ENCODE measurements around the gene TRIM45.

TRIM45 gene

DNA sequence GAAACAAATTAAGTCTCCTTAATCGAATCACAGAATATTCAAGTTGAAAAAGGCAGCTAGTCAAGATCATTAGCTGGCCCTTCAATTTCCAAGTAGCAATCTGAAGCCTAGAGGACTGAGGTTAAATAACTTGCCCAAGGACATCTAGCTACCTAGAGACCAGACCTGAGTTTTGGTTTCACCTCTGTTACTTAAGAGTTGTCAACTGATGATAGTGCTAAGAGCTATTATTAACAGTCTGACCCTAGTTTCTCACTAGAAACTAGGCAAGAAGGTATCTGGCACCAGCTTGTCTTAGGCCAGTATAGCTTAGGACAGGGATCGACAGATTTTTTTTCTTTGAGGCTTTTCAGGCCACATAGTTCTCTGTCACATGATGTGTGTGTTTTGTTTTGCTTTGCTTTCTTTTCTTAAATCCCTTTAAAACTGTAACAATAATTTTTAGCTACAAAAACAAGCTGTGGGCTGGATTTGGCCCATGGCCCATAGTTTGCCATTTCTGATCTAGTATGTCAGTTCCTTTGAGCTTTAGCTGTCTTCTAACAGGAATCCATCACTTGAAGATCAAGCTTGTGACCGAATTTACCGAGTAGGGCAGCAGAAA, 23.2 kb downstream of the TRIM45 start:
- no peak for DNase-seq (ENCODE audit: low read depth)

DNA sequence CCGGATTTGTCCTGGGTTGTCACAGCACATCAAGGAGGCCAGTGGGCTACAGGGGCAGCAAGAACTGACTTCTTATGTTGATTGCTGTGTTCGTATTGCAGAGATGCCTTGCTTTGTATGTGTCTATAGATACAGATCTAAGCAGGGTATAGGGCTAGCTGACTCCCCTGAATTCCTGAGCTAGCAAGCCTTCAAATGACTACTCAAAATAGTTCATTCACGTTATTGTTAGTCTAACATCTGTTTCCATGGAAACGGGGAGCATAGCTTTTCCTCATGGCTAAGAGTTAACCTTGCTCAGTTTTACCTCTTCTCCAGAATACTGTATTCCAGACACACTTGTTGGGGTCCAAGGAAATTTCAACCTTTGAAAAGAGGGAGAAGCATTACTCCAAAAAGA, 24.1 kb downstream of the TRIM45 start:
- no peak for DNase-seq (ENCODE audit: low read depth)

DNA sequence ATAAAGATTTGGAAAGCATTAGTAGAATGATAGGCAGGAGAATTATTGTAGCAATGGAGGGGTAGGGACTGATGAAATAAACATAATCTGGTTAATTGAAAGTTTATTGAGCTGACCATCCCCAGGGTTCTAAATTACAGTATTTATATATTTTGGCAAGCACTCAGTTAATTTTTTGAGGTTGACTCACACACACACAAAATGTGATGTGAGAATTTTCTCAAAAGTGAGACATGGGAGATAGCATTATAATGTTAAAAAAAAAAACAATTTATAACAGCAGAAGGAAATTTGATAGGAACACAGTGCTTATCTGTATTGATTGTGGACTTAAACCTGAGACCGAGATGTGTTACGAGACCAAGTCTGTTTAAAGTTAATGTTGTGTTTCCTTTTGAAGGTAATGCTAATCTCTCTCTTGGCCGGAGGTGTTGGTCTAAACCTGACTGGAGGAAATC, 24.6 kb downstream of the TRIM45 start:
- no peak for DNase-seq (ENCODE audit: low read depth)

DNA sequence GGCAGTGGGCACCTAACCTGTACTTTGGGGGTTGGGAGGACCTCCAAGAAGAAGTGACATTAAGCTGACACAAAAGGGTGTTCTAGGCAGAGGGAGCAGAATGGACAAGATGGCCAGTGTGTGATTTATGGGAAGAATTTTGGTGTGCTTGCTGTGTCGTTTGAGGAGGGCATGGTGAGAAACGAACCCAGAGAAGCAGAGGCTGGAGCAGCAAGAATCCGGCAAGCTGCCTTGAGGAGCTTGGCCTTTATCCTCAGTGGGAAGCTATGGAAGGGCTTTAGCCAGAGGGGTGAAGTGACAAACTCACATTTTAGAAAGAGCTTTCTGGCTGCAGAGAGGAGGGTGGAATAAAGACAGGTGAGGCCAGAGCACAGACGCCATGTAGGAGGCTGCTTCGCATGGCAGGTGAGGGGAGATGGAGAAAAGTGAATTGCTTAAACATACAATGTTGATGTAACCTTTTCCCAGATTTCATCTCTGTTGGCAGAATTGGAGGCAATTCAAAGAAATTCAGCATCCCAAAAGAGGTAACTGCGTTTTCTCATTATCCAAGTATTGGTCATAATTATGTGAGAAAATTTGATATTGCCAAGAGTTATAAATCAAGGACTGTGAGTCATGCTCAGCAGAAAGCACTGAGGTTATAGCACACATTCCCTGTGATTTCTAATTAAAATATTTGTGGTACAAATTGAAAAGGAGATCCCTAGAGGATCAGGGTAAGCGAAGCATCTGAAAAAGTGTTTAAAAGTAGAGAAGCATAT, 26.5 kb downstream of the TRIM45 start:
- no peak for DNase-seq (ENCODE audit: low read depth)

DNA sequence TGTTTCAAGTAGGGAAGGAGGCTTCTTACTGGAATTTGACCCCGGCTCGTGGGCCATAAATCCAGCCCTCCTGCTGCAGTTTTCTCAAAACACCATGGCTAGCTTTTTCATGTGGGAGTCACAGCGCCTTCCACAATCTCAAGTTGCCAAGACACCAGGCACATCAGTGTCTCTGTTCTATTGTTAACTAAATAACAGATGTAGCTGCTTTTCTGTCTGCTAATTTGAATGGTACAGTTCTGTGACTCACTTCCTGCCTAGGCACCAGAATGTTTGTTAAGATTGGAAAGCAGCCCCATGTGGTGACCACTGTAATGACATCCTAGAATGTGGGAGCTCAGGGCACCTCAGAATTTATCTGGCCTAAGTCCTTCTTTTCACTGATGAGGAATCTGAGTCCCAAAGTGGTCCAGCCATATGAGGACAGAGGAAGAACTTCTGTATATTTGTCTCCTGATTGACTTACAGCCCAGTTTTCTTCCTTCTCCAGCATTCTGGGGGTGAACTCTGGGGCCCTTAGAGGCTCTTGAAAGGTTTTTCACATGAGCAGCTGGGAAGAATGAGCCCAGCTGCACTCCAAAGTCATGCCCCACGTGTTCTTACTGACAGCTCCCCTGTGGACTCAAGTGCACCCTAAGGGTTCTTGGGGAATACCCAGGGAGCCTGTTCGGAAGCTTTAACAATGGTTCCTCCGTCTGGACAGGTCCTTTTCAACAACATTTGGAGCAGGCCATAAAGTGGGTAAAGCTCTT, 27.5 kb downstream of the TRIM45 start:
- DNase-seq (ENCODE audit: low read depth): no peak

DNA sequence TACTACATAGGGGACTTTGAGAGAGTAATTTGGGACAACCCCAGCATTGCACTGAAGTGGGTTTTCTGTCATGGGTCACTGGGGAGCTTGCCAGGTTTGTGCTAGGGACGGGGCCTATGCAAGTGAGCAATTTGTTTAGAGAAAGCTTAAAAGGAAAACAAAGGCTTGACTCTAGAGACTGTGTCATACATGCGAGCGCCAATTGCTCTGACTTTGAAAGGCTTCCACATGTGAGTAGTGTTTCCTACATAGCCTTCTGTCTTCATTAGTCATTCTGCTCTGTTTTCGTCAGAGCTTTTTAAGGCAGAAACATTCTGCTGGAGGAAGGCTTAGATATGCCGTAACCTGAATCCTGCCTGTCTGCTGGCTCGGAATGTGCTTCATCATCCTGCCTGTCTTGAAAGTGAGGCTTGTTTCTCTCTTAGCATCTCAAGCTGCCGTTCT, 28.4 kb downstream of the TRIM45 start:
- DNase-seq (ENCODE audit: low read depth): no peak

DNA sequence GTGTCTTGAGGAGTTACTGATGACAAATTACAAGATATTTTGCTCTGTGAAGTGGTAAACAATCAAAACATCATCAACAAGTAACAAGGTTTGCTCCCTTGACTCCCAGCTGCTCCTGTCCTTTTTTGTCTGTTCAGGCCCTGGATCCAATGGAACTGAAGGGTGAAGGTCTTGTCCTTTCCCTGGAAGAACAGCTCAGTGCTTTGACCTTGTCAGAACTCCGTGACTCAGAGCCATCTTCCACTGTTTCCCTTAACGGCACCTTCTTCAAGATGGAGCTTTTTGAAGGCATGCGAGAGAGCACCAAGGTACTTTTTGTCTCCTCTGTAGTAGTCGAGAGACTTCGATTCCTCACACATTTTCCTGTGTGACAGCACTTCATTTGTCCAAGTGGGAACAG, 29.0 kb downstream of the TRIM45 start:
- DNase-seq (ENCODE audit: low read depth): no peak

DNA sequence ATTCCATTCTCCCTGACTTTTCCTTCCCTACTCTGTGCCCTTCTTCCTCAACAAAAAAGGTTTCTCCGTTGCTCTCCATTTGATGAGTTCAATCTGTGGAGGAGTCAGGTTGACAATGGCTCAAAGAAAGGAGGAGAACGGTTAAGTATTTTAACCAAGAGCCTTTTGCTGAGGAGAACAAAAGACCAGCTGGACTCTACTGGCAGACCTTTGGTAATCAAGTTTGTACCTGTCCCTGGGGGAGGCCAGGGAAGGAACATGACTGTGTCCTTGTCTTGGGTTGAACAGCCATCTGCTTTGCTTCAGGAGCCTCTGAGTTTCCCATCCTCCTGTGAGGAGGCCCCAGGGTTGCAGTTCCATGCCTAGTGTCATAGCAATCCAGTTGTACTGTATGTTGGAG, 31.6 kb downstream of the TRIM45 start:
- DNase-seq (ENCODE audit: low read depth): no peak

DNA sequence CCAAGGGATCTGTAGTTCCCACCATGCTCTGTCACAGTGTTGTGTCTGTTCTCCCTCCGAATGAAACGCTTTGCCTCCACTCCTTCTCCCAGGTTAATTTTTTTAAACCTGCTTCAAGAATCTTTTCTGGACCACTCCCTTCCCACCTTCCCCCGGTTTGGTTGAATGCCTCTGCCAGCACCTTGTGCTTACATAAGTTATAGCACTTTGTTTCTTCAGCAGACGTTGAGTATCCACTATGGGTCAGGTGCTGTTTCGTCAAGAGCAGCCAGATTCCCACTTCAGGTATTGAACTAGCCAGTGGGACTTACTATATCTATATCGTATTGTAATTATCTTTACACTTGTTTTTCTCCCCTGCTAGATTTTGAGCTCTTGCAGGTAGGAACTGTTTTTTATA, 33.9 kb downstream of the TRIM45 start:
- no peak for DNase-seq (ENCODE audit: low read depth)

DNA sequence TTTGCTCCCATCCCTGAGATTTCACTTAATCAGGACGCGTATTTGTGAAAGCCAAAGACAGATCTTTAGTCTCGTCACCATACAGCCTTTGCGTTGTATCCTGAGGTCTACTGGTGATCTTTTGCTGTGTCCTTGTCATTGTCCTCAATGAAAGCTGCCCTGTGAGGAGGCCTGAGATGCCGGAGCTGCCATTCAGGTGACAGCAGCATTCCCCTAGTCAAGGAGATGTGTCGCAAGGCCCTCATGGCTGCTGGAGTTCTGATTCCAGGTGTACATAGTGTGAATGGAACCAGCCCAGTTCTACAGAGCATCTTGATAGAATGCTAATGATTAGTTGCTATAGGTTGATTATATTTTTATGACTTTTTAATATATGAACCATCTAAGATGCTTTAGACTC, 37.3 kb downstream of the TRIM45 start:
- no peak for DNase-seq (ENCODE audit: low read depth)

DNA sequence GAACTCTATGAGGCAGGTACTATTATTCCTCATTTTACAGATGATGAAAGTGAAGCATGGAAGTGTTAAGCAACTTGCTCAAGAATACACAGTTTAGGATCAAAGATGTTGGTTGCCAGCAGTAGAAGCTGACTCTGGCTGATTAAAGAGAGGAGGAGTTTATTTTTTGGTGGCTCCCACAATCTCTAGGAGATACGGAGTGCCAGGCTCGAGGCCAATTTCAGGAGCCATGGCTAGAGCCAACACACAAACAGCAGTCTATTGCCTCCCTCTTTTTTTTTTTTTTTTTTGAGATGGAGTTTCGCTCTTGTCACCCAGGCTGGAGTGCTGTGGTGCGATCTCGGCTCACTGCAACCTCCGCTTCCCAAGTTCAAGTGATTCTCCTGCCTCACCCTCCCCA, 41.8 kb downstream of the TRIM45 start:
- DNase-seq (ENCODE audit: low read depth): no peak

DNA sequence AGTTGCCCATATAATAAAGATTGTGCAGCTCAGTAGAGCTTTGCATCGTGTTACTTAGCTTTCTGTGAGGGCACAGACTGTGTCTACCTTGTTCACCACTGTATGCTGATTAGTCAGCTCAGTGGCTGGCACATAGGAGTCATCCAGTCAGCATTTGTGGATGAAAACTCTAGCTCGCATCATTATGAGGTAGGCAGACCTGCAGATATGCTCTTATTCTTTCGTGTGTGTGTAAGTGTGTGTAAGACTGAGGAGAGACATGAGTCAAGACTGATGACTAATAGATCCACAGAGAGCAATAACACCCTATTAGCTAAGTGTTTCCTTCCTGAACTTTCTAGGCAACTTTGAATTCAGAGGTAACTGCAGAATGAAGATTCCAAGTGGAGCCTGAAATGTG, 44.3 kb downstream of the TRIM45 start:
- DNase-seq (ENCODE audit: low read depth): no peak

DNA sequence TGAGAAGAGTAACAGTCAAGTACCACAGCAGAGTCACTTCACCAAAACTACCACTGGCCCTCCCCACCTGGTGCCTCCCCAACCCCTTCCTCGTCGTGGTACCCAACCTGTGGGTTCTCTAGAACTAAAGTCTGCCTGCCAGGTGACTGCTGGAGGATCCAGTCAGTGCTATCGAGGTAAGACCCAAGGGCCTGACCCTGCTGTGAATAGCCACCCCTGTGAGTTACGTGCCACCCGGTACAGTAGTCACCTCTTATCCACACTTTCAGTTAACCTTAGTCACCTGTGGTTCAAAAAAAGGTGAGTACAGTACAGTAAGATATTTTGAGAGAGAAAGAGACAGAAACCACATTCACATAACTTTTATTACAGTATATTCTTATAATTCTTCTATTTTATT, 44.9 kb downstream of the TRIM45 start:
- no peak for DNase-seq (ENCODE audit: low read depth)

DNA sequence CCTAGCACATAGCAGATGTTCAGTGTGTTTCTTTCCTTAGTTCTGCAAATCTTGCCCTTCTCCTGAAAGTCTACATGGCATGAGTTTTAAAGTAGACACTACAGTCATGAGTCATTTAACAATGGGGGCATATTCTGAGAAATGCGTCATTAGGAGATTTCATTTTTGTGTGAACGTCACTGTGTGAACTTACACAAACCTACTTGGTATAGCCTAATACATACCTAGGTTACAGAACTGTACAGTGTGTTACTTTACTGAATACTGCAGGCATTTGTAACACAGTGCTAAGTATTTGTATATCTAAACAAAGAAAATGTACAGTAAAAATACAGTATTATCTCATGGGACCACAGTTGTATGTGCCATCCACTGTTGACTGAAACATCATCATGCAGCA, 51.4 kb downstream of the TRIM45 start:
- no peak for DNase-seq (ENCODE audit: low read depth)

DNA sequence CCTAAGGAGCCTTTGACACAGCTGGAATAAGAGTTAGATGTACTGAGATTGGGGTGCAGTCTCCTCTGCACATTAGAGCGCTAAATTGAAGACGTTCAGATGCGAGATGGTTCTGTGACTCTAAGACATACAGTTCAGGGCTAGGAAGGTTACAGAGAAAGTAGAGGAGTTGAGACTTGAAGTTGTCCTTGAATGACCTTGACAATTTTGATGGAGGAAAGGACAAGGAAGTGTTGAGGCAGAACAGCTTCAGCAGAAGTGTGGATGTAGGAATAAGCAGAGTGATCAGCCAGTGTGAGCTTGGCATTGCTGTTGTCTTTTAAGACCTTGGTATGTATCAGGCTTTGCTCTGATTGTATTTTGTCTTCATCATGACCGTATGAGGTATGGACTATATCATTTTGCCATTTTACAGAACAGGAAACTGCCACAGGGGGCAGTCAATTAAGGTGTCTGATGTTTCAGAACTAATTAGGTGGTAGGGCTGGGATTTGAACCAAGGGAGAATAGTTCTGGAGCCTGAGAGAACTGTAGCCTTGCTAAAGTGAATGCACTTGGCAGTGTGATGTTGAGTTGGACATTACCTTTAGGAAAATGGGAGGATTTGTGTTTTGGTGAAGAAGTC, 52.2 kb downstream of the TRIM45 start:
- no peak for DNase-seq (ENCODE audit: low read depth)

DNA sequence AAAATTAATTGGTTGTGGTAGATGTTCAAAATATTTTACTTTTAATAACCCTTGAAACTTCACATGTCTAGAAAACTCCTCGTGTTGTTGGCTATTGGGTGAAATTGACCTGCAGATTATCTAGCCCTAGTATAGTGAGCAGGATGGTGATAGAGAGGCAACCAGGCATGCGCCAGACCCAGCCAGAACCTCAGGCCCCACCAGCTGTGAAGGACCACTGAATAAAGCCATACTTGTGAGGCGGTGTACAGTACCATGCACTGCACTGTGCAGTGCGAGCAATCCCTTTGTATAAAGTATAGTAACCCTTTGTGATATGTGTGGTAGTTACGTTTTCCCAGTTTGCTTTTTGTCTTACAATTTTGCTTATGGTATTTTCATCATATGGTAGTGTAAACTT, 53.0 kb downstream of the TRIM45 start:
- no peak for DNase-seq (ENCODE audit: low read depth)

DNA sequence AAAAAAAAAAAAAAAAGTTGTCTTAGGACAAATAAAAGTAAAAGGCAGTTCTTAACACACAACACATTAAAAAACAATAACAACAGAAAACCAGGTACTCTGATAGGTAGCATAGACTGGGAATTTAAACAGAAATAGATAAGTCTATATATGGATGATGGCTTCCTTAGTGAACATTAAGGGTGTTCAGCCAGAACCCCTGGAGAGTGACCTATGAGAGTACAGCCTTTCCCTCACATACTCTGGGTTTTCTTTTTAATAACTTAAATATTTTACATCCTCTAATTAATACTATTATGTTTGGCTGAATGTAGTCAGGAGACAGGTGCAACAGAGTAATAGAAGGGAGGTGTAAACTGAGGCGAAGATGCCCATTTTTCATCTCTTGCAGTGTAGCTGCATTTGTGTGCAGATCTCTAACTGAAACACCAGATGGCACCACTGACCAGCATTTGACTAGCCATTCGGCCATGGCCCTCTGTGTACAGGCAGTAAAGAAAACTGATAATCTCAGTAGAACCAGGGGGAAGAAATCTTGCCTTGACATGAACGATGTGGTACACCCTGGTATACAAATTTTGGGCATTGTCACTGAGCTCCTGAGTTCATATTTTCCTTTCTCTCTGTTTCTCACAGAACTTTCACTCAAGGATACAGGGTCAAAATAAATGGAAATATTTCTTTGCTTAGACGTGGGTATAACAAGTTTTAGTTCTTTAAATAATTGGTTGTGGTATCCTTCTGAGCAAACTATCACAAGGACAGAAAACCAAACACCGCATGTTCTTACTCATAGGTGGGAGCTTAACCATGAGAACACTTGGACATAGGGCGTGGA, 53.8 kb downstream of the TRIM45 start:
- no peak for DNase-seq (ENCODE audit: low read depth)

DNA sequence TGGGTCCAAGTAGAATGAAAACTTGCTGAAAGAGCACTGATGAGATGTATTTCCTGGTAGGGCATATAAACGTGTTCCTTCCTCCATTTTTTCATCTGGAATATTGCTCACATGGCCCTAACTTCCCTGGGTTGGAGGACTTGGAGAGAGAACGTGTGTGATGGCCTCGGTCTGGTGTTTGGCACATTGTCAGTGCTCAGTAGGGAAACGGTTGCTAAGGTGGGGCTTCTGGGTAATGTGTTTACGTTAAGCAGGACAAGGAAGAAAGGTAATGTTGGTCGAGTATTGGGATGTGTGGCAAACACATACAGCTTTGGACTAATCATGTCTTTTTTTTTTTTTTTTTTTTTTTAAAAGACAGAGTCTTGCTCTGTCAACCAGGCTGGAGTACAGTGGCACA, 55.2 kb downstream of the TRIM45 start:
- no peak for DNase-seq (ENCODE audit: low read depth)

DNA sequence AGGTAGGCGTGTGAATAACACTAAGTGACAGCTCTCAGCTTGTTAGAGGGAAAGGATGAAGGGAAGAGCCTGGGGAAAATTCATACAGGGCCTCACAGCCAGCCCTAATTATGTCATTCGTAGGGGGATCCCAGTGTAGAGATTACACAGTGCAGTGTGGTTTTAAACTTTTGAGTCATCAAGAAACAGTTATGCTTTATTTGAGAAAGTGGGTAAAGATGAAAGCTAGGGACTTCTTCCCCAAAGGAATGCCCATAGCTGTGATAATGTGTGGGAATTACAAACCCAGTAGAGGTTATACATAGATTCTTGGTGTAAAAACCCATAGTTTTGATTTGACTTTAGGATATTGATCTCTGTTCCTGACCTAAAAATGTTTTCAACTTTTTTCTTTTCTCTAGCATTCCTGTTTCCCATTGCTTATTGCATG, 59.5 kb downstream of the TRIM45 start:
- DNase-seq (ENCODE audit: low read depth): no peak

Data from stimulated activated CD8-positive, alpha-beta memory T cell treated with anti-CD3 and anti-CD28 coated beads, Interleukin-15, amount 100 ng/mL, for 24 hours (primary cell).